Osteoblast (primary cell): ENCODE data around the gene KDR. TPM values are rescaled to one million over a fixed set of nuclear protein-coding genes. Genes with fewer than 3 reads are reported as not detected.

Source experiments
- DNase-seq: peaks from one replicate; pipeline ENCODE4 v3.0.0; 2011; ENCODE audit warnings: low spot score, mixed read lengths; ENCODE audit not compliant: insufficient read length; ENCODE audit errors: missing footprints
- H2AFZ ChIP-seq: 2 replicates; pipeline ENCODE4 v1.6.0; 2011; ENCODE audit warnings: mild to moderate bottlenecking, low read length
- H3K27ac ChIP-seq: 2 replicates; pipeline ENCODE4 v1.5.1; 2011; ENCODE audit warnings: mild to moderate bottlenecking, low read depth, low read length, moderate library complexity
- H3K27me3 ChIP-seq: 2 replicates; pipeline ENCODE4 v1.6.0; 2012; ENCODE audit warnings: mild to moderate bottlenecking, control low read depth, inconsistent platforms, low read length, moderate library complexity; ENCODE audit not compliant: insufficient read depth
- H3K36me3 ChIP-seq: 2 replicates; pipeline ENCODE4 v1.5.1; 2011; ENCODE audit warnings: mild to moderate bottlenecking, low read length, control low read depth, moderate library complexity; ENCODE audit not compliant: insufficient read depth
- H3K4me1 ChIP-seq: 2 replicates; pipeline ENCODE4 v1.5.1; 2011; ENCODE audit warnings: mild to moderate bottlenecking, low read length, control low read depth, moderate library complexity; ENCODE audit not compliant: insufficient read depth
- H3K4me2 ChIP-seq: 2 replicates; pipeline ENCODE4 v1.6.0; 2011; ENCODE audit warnings: mild to moderate bottlenecking, low read length; ENCODE audit not compliant: insufficient read depth
- H3K4me3 ChIP-seq: fragments of 200-600 bp; sonication (generic); 3 replicates; pipeline ENCODE4 v1.5.1; 2012; ENCODE audit warnings: mild to moderate bottlenecking, low read length, inconsistent platforms; ENCODE audit not compliant: insufficient read depth
- H3K79me2 ChIP-seq: 2 replicates; pipeline ENCODE4 v1.6.0; 2012; ENCODE audit warnings: mild to moderate bottlenecking, low read length, control low read depth, inconsistent platforms; ENCODE audit not compliant: insufficient read depth
- H3K9me3 ChIP-seq: 2 replicates; pipeline ENCODE4 v1.5.1; 2011; ENCODE audit warnings: low read depth, low read length, control low read depth
- H4K20me1 ChIP-seq: 2 replicates; pipeline ENCODE4 v1.6.0; 2012; ENCODE audit warnings: mild to moderate bottlenecking, low read length, control low read depth; ENCODE audit not compliant: insufficient read depth
- small RNA-seq: library from RNA; depleted of rRNA; stranded (forward); fragments of <200 nt; gene quantifications from one replicate; pipeline ENCODE3, GENCODE V24; 2012
- total RNA-seq: library from RNA; depleted of rRNA; stranded (reverse); fragments of >200 nt; gene quantifications from 2 replicates; pipeline ENCODE4 v1.2.3, GENCODE V29; 2012
- TF ChIP-seq, protein P1 (sequence below): IDR thresholded peaks from 2 replicates; pipeline ENCODE4 v1.5.1; 2011; ENCODE audit warnings: mild to moderate bottlenecking, low read depth, low read length, moderate library complexity; ENCODE audit errors: extremely low read depth

KDR gene
- total RNA-seq, 1 donor: not detected

DNA sequence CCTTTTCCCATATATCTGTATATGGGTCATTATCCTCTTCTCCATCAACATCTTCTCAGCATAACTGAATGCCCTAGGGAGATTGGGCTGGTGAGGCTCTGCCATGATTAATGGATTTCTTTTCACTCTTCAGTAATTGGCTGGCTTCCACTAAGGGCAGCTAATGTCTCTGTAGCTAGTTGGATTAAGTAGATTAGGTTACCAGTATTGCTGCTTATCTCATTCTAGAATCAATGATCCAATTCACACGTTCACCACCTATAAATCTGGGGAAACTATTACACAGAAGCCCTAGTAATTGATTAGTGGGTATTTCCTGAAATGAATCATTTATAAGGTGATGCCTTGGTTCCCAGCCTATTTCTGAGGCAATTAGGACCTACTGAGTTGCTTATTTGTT, 94.8 kb downstream of the KDR start:
- H3K9me3 ChIP-seq: no peaks in the 10 kb centered on the region
- H3K79me2 ChIP-seq: no peaks in the 10 kb centered on the region
- H3K27me3 ChIP-seq: no peaks in the 10 kb centered on the region
- no peak overlapping the region for H2AFZ ChIP-seq
- no peak for DNase-seq
- H3K4me1 ChIP-seq: no peaks in the 10 kb centered on the region
- no peak overlapping the region for H3K4me2 ChIP-seq
- no peaks in the 10 kb centered on the region for H3K36me3 ChIP-seq
- H3K27ac ChIP-seq: no peak overlapping the region
- no peak overlapping the region for H3K4me3 ChIP-seq
- no peaks in the 10 kb centered on the region for H4K20me1 ChIP-seq
- TF ChIP-seq, protein P1, sequence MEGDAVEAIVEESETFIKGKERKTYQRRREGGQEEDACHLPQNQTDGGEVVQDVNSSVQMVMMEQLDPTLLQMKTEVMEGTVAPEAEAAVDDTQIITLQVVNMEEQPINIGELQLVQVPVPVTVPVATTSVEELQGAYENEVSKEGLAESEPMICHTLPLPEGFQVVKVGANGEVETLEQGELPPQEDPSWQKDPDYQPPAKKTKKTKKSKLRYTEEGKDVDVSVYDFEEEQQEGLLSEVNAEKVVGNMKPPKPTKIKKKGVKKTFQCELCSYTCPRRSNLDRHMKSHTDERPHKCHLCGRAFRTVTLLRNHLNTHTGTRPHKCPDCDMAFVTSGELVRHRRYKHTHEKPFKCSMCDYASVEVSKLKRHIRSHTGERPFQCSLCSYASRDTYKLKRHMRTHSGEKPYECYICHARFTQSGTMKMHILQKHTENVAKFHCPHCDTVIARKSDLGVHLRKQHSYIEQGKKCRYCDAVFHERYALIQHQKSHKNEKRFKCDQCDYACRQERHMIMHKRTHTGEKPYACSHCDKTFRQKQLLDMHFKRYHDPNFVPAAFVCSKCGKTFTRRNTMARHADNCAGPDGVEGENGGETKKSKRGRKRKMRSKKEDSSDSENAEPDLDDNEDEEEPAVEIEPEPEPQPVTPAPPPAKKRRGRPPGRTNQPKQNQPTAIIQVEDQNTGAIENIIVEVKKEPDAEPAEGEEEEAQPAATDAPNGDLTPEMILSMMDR: no peak

DNA sequence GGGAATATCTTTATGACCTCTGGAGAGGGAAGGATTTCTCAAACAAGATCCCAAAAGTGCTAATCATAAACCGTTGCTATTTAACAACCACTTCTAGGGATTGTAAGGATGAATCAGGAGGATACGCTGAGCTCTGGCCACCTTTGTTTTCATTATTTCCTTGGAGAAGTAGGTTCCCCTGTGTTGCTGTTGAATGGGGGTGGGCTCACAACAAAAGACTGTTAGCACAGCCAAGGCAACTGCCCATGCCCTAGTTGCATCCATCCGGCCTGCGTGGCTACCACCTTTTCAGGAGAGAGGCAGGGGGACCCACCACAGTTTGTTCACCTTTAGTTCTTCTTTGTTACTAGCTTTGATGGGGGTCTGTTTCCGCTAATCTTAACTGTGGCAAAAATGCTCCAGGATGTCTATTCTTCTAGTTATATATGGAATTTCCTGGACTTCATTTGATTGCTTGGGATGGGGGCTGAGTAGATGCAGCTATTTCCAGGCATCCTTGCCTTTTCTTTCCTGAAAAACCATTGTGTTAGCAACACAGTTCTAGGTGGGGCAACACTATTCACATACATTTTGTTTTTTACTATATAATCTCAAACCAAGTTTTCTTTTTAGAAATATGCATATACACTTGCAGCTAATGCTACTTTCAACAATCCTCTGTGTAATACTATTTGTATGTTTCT, 95.4 kb downstream of the KDR start:
- Histone ChIP-seq H3K79me2 (no peaks in the 10 kb centered on the region), H3K4me1 (no peaks in the 10 kb centered on the region), H3K36me3 (no peaks in the 10 kb centered on the region), H3K27me3 (no peaks in the 10 kb centered on the region), H3K9me3 (no peaks in the 10 kb centered on the region), H3K4me2 (no peak overlapping the region), H2AFZ (no peak overlapping the region), H3K27ac (no peak overlapping the region), H3K4me3 (no peak overlapping the region), H4K20me1 (no peaks in the 10 kb centered on the region)
- no peak for DNase-seq
- TF ChIP-seq, protein P1: no peak

DNA sequence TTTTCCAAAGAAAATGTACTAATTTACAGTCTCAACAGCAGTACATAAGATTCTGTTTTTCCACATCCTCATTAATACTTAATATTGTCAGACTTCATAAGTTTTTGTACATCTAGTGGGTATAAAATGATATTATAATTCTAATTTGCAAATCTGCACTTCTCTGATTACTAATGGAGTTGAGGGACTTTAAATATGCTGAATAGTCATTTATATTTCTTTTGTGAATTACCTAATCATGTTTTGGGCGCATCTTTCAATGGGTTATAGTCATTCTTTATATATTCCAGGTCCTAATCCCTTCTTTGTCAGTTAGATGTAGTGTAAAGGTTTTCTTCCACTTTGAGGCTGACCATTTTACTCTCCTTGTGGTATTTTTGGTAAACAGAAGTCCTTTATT, 96.1 kb downstream of the KDR start:
- Histone ChIP-seq H3K36me3 (no peaks in the 10 kb centered on the region), H3K79me2 (no peaks in the 10 kb centered on the region), H4K20me1 (no peaks in the 10 kb centered on the region), H3K9me3 (no peaks in the 10 kb centered on the region), H3K27ac (no peak overlapping the region), H3K4me3 (no peak overlapping the region), H2AFZ (no peak overlapping the region), H3K4me2 (no peak overlapping the region), H3K27me3 (no peaks in the 10 kb centered on the region), H3K4me1 (no peaks in the 10 kb centered on the region)
- no peak for DNase-seq
- TF ChIP-seq, protein P1: no peak

Small RNAs within 50 kb of the gene (small RNA-seq; reads per million reads assigned to genes)
- gene RN7SL424P (not detected), gene RNU6-410P (not detected)

Other genes starting within 250 kb of the KDR start
- 10.6 and 13.0 TPM in 2 replicates for gene SRD5A3, start 220.6 kb upstream of the KDR start, total RNA-seq